GM15510 (cell line): ENCODE results near the gene FAM53A.

Experiments used
- POLR2A ChIP-seq: IDR thresholded peaks from 3 replicates; pipeline ENCODE4 v1.6.1; 2011; ENCODE audit warnings: borderline replicate concordance; ENCODE audit not compliant: insufficient read length; ENCODE audit errors: extremely low read depth

The FAM53A gene

DNA sequence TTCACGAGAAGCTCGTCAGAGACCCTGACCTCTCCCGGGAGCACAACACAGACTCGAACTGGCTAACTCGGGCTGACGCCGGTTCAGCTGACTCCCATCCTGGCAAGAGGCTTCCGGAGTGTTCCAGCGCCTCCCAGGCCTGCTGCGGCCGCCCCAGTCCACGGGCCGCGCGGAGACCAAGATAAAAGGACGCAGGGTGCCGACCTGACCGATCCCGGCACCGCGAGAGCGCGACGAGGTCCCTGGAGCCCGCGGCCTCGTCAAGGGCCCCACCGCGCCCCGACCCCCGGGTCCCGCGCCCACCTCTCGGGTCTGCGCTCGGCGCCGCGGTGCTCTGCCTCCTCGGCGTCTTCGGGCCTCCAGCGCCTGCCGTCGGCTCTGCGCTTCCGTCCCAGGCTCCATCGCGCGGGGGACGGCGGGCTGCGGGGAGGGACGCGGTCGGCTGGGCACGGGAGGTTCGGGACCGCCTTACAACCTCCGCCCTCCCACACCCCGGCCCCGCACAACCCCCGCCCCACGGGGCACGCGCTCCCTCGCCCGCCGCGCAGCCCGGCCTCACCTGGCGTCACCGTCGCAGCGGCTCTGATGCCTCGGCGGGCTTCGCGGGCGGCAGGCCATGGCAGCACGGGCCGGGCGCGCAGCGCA lies 27.6 kb upstream of the FAM53A start:
- TF ChIP-seq POLR2A, result no peak

DNA sequence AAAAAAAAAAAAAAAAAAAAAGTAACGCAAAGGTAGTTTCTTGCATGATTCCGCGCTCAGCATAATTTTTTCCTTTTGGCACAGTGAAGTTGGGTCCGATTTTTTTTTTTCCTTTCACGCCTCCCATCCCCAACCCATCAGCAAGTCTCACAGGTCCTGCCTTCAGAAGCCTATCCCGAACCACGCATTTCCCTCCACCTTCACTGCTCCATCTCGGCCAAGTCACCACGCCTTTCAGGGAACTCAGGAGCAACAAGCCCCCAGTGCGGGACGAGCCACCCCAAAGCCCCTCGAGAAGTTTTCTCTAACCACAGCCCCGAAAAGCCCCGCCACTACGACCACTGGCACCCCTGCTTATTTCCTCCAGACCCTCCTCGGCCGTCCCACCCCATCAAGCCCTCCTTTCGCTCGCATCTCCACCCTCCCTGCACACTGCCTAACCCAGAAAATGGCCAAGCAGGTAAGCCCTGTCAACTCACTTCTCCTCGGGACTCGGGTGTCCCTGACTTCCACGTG lies 27.0 kb upstream of the FAM53A start:
- TF ChIP-seq POLR2A, result no peak

- TF ChIP-seq POLR2A, result no peak
Observed at GRCh38 chr4:1708581-1708980, 24.5 kb upstream of the FAM53A start.

DNA sequence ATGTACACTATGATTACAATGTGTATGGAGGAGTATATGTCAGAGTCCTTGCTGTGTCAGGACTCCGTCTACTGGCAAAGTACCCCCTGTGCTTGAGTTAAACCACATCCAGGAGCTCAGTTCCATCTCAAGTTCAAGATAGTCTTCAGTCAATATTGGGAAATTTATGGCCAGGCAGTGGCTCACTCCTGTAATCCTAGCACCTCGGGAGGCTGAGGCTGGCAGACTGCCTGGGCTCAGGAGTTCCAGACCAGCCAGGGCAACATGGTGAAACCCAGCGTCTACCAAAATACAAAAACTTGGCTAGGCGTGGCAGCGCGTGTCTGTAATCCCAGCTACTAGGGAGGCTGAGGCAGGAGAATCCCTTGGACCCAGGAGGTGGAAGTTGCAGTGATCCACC lies 22.2 kb upstream of the FAM53A start:
- no peak for TF ChIP-seq POLR2A

DNA sequence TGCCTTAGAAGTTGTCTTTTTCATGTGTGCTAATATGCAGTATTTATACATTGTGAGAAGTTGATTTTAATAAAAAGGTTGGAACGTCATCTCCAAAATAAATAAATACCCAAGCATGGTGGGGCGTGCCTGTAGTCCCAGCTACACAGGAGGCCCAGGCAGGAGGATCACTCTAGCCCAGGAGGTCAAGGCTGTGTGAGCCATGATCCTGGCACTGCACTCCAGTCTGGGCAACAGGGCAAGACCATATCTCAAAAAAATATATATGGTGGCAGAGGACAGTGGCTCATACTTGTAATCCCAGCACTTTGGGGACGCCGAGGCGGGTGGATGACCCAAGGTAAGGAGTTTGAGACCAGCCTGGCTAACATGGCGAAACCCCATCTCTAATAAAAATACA lies 21.6 kb upstream of the FAM53A start:
- no peak for TF ChIP-seq POLR2A

DNA sequence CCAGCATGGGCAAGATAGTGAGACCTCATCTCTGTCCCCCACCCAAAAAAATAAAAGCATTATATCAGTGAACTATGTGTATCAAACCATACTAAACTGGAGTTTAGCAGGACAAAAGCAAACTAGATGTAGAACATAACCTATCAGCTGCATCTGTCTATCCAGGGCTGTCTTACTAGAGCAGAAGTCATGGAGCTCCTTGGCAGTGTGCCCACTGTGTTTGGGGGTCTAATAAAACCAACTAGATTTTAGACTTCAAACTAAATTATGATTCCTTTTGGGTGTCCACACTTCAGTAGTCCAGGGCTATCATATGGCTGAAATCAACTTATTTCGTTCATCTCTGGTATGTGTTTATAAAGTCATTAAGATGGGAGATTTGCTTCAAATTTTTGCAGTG lies 19.8 kb upstream of the FAM53A start:
- TF ChIP-seq POLR2A, result no peak

- no peak for TF ChIP-seq POLR2A
Observed at GRCh38 chr4:1695913-1696312, 11.8 kb upstream of the FAM53A start.

- TF ChIP-seq POLR2A, result no peak
Observed at GRCh38 chr4:1693131-1693896, 9.2 kb upstream of the FAM53A start.

DNA sequence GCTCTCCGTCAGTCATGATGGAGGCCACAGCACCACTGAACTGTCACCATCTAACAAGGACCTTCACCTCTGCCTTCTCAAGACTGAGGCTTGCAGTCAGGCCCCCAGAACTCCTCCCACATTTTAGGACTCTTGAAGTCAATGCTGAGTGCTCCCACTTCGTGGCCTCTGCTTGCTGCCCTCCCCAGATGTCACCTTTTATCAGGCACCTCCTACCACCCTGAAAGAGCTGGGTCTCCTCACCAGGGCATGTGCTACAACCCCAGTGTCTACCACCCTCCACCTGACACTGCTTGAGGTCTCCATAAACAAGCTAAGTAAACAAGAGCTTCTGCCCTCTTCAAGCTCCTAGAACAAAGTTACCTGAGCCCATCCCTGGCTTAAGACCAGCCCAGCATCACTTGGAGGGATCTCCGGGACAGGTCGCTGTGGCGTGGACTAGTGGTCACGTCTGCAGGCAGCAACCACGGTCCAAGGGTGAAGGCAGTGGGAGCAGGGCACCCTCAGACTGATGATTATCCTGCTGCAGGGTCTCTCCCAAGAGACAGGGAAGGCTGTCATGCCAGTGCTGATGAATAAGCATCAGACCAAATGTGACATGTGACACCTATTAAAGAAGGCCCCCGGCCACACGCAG lies 7.7 kb upstream of the FAM53A start:
- no peak for TF ChIP-seq POLR2A

DNA sequence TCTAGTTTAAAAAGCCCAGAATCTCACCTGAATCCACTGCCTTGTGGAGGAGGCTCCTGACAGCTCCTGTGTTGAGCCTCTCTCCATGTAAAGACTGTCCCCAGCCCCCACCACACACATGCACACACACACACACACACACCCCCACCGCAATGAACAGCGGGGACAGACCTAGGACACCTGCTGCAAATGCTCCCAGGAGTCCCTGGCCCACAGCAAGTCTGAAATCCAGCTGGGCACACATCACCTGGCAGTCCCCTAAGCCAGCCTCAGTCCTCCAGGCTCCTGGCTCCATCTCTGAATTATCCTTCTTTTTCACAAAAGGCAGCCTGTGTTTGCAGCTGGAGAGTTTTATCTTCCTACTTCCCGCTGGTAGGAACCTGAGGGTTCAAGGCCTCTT lies 6.6 kb upstream of the FAM53A start:
- no peak for TF ChIP-seq POLR2A

DNA sequence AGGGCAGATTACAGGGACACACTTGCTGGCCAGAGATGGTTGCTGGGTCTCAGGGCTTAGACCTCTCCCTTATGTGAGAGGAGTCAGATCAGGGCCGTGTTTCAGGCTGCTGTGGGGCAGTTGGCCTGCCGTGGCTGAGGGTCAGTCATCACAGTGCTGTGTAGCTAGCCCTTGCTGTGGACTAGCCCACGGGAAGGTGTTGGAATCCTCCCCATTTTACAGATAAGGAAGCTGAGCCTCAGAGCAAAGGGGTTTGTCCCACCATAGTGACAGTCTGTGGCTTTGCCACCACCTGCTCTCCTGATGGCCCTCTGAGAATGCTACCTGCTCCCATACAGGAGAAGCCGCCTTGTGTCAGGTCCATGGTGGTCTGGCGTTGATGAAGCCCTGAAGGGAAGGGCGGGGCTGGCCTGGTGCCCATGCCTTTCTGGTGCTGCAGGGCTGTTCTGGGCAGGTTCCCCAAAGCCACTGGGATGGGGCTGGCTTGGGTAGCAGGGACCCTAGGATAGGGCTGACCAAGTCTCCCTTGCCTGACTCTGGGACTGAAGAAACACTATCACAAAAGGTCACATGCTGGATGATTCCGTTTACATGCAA lies 2.4 kb upstream of the FAM53A start:
- no peak for TF ChIP-seq POLR2A

GRCh38 chr4:1685235-1686150 lies 1.4 kb upstream of the FAM53A start:
- TF ChIP-seq POLR2A, result no peak

GRCh38 chr4:1684506-1685234 lies 557 bp upstream of the FAM53A start:
- TF ChIP-seq POLR2A, result no peak

DNA sequence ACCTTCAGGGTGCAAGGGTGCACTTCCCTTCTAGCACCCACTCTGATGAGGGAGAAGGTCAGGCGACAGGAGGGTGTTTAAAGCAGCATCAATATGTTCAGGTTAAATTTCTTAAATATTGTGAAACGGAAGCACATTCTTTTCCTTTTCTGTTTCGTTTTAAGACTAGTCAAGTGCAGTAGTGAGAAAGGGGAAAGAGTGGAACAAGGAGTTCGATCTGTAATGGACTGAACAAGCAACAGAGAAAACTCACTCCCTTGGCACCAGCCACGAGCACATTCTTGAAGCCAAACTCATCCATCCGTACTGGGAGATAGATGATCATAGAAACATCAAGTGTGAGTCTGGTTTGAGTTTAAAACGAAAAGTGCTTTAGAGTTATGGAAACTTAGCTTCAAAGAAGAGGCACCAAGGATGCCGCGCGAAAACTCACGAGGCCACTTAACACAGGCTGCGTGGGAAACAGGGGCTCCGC lies 815 bp downstream of the FAM53A start:
- TF ChIP-seq POLR2A, result no peak

DNA sequence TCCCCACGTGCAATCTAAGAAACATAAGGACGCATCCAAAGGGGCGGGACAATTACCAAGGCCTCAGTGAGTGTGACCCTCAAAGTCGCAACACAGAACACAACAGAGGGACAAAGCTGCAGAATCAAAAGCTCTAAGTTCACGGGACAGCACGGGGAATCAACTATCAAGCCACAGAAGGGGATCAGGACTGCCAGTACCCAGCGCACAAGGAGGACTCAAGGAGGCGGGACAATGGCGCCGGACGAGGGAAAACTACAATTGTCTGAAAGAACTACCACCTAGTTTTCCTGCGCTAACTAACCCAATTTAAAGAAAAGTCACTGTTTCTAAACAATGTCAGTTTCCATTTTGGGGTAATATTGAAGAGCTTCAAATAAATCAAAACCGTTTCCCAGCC lies 1.3 kb downstream of the FAM53A start:
- TF ChIP-seq POLR2A, result no peak
